Germinal center (tissue), 1 donor: ENCODE measurements around the gene BTBD9.
A peak's percentile ranks its signal among the peaks of the same experiment; 100 is the strongest.
"Not testable (repeated sequence)": the region's sequence is repeated elsewhere in the genome, so short reads cannot be mapped to it uniquely, and the experiment has no call there.

Experiments
- DNase-seq: peaks from one replicate; pipeline ENCODE4 v3.0.0; 2012; ENCODE audit warnings: mixed read lengths, low spot score

The BTBD9 gene

DNA sequence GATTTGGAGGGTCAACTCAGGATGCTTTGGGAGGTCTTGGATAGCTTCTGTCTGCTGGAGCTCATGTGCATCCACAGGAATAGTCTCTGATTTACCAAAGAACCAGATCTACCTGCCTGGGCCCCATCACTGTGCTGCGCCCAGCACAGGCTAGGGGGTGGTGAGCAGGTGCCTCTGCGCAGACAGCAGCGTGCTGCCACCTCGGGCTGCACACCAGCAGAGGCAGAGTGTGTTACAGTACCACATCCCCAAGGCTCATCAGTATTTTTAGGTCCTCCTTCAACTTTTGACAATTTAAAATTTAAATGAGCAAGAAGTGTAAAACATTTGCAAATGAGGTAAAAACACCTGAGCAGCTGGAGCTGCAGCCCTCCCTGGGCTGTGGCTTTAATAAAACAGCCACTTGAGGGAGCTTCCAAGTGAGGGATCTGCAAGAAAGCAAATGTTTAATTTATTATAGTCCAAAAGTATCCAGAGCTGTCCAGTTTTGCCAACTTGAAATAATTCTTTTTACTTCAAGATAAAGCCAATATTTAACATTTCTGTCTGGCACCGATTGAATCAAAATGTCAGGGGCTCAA lies 495.3 kb downstream of the BTBD9 start:
- DNase-seq, result peak; percentile 37

DNA sequence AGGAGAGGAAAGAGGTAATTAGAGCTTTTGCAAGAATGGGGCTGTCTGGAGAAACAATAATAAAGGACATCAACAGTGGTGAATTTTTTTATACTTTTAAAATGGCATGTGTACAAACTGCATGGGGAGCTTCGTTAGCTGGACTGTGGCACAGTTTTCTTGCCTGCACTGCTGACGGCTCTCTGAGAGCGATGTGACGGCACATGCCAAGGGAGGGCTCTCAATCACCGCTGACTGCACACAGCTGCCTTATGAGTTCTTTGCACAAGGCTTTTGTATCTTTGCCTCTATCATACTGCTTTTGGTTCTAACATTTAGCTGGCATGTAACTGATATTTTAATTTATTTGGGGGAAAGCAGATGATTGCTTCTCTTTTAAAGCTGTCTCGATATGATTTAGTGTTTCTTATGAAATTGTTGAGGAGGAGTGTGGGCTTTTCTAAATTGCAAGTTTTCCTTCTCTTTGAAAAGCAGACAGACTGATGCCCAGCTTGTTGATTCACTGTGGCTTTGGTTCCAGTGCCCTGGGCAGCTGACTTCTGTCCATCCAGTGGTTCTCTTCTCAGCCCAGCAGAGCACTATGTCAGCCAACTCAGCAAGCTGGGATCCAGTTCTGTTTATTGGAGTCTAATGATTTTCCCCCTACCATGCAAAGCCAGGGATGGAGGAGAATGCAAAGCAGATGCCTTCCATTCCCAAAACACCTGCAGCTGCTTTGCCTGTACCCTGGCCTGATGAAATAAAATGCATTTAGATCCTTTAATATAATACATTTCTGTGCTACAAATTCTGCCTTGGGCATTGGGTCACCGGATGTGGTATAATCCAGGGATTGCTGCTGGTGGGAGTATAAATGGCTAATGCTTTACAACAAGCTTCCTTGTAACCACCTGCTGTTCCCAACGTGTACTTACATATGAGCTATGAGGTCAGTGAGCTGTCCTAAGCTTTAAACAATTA lies 496.3 kb downstream of the BTBD9 start:
- DNase-seq, result no peak

DNA sequence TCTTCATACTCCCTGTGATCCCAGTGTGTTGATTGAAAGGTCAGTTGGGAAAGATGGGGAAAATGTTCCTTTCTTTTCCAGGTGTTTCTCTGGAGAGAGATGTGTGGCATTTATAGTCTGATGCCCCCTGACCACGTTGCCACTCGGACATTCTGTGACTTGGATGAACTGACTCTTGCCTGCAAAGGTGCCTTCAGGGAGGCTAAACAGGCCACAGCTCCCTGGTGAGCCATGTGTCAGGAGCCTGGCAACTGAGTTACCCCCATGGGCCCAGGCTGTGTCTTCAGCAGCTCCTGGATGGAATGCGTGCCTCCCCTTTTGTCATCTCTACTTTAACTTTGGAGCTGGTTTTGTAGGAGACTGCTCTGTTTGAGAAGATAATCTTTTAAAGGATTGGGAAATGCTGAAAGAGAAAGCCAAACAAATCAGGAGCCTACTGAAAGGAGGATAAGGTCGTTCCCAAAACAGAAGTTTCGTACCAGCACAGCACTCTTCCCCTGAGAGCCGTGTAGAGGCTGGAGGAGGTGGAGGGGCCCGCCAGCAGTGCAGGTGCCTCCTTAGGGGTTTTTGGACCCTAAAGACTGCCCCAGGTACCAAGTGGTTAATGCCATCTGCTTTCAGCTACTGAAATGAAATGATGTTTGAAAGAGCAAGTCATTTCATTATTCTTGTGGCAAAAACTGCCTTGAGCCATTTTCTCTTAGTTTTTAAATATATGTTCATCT lies 497.4 kb downstream of the BTBD9 start:
- DNase-seq, result no peak

DNA sequence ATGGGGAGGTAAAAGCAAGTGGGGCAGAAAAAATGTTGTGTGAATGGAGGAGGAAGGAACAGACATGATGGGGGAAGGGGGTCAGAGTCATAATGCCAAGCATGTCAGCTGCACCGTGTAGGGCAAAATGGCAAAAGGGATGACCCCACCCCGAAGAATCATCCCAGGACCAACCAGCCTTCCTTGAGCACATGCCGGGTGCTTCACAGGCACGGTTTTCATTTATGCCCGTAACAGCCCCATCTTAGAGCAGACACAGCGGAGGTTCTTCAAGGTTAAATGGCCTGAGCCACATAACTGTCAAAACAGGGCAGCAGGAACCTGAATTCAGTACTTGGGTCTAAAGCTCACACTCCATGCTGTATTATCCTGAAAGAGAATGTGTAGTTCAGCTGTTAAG lies 498.0 kb downstream of the BTBD9 start:
- no peak for DNase-seq

DNA sequence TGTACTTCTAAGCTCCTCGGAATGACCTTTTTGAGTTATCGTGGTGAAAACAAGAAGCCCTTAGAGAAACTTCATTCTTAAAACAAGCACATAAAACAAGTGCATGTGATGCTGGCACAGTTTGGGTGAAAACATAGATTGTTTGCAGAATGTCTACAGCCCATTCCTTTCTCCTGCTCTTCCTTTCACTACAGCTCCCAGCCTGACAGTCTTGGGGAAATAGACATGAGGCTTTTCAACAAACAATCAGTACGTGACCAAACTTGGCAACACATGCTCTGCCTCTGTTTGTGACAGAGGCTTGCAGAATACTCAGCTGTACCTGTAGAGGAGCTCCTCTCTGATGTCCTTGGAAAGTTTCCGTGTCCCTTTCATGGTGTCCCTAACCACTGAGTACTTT lies 498.6 kb downstream of the BTBD9 start:
- no peak for DNase-seq

DNA sequence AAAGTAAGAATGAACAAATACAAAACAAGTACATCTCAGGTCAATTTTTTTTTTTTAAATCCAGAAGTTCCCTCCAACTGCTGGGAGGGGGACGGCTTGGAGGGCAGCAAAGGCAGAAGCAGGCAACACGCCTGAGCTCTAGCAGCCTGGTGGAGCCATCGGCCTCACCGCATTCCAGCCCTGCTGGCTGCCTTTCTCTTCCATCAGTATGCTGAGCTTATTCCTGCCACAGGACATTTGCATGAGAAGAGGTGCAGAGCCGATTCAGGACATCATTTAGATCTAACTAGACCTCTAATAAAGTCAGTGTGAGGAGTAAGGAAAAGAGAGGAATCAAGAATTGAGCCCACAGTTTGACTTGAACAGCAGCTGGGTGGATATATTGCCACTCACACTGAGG lies 501.4 kb downstream of the BTBD9 start:
- no peak for DNase-seq

DNA sequence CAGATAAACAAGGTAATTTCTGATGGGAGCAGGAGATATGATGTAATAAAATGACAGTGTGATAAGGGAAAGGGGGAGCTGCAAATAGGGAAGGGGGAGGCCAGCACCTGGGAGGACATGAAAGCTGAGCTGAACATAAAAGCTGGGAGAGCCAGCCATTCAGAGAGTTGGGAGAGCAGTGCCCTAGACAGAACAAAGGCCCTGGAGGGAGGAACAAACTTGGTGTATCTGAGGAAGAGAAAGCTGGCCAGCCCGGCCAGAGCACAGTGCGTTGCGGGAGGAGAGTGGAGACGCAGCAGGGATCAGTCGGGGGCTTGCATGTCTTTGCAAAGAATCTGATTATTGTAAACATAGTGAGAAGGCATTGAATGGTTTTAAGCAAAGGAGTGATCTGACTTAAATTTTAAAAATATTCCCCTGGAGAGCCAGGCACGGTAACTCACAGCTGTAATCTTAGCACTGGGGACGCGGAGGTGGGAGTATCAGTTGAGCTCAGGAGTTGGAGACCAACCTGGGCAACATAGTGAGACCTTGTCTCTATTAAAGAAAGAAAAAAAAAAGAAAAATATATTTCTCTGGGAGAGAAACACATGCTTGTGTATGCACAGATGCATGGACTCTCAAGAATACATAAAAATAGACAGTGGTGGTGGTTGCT lies 502.0 kb downstream of the BTBD9 start:
- DNase-seq, result no peak

DNA sequence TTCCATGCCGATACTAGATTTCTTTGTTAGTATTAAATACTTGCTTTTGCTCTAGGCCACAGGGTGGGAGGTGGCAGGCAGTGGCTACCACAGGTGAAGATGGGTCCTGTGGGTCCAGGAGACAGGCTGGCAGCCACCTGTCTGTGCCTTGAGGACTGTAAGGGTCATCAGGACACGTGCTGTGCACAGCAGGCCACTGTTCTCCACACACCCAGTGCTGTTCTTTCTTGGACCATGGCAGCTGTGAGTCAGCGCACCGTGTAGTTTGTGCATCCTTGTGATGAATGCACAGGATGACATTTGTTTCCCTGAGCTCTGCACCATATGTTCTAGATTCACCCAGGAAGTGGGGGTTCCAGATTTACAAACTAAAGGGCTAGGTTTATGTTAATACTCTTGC lies 503.2 kb downstream of the BTBD9 start:
- no peak for DNase-seq

DNA sequence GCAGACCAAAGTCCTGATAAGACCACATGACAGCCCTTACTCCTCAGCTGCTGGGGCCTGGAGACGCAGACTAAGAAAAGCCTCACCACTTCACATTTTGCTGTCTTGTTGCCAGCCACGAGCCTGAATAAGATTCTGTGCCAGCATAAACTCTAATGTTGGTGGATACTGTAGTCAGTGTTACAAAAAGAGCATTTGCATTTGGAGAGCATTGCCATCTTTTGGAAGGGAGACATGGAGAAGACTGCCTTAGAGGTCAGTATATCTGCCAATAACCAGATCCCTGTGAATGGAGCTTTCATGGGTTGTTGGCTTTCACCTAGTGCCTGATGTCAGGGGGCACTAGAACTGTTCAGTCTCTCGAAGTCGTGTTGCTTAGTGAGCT lies 505.0 kb downstream of the BTBD9 start:
- DNase-seq, result no peak

DNA sequence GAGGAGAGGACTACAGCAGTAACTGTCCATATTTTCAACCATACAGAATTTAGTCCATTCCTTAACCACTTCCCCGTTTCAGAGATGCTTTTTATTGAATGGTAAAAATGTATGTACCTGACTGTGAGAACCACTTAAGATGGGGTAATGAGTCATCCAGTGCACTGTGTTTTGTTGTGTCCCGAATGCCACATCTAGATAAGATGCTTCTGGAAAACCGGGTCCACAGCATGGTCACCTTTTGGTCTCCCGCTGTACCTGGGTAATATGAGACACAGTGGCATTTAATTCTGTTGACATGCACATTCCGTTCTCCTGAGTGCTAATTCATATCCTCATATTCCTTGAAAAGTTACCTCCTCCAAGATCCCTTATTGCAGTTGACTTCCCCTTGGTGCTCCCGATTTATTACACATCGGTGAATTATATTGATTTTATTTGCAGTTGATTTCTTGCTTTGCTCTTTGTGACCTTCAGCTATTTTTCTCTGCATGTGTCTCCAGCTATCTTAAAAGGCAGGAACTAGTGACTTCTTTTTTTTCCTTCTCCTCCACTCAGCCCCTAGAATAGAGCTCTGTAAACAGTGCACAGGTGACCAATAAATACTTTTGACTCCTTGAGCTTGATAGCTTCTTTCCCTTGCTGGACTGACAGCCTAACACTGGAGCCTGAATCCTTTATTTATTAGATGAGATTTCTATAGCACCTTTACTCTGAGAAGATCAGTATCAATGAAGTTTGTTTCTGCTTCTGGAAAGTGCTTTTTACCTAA lies 505.6 kb downstream of the BTBD9 start:
- no peak for DNase-seq

DNA sequence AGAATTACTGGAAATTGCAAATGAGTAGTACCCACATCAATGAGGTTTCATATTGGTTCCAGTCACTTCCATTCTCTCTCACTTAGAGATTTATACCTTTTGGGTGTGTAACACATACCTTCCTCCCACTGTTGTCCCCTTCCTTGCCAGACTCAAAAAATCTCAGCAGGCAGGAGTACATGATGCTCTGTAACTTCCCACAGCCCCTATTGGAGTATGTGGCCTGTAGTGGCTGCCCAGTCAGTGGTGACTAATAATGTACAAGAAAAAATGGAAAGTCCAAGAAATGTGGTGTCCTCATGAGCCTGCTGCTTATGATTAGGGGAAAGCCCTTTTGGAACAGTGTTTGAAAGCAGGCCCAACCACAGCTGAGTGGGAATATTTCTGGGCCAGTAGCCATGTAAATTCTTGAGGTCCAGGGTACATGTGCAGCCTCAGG lies 508.2 kb downstream of the BTBD9 start:
- no peak for DNase-seq

DNA sequence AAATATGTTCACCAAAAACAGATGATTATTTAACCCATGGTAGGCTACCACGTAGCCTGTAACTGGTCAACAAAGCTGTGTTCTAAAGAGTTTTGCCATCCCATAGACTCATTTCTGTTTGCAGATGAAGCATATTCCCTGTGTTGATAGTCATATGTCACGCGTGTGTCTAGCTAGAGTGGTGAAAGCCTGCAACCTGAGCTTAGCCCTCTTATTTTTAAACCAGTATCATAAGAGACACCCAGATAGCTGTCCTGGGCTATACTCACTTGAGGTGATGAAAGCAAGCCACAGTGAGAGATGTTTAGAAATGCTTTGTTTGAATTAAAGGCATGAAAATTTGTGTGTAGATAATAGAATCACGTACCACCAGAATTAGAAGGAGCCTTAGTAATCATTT lies 512.4 kb downstream of the BTBD9 start:
- no peak for DNase-seq

DNA sequence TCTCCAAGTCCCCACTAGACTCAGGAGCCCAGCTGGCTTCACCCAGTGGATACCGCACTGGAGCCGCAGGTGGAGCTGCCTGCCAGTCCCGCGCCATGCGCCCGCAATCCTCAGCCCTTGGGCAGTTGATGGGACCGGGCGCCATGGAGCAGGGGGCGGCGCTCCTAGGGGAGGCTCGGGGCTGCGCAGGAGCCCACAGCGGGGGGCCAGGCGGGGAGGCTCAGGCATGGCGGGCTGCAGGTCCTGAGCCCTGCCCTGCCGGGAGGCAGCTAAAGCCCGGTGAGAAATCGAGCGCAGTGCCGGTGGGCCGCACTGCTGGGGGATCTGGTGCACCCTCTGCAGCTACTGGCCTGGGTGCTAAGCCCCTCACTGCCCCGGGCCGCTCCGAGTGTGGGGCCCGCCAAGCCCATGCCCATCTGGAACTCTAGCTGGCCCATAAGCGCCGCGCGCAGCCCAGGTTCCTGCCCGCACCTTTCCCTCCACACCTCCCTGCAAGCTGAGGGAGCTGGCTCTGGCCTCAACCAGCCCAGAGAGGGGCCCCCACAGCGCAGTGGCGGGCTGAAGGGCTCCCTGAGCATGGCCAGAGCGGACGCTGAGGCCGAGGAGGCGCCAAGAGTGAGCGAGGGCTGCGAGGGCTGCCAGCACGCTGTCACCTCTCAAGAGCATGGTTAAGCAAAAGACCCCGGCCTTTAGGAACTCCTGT lies 515.4 kb downstream of the BTBD9 start:
- DNase-seq, result not testable (repeated sequence)

DNA sequence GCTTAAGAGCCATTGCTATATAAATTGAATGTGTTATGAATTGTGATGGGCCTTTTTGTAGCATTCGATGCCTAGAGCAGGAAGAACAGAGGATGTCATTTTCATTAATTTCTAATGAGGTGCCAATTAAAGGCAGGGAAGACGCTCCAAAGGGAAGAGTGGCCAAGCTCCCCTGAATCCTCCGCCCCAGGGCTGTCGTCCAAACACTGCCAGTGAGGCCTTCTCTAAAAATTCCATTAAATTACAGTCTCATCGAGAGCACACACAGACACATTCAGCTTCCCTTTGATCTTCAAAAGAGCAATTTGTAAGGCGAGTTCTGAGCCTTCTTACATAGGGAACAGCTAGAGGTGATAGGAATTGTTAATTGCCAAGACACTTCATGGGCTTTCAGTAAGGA lies 520.2 kb downstream of the BTBD9 start:
- DNase-seq, result no peak

DNA sequence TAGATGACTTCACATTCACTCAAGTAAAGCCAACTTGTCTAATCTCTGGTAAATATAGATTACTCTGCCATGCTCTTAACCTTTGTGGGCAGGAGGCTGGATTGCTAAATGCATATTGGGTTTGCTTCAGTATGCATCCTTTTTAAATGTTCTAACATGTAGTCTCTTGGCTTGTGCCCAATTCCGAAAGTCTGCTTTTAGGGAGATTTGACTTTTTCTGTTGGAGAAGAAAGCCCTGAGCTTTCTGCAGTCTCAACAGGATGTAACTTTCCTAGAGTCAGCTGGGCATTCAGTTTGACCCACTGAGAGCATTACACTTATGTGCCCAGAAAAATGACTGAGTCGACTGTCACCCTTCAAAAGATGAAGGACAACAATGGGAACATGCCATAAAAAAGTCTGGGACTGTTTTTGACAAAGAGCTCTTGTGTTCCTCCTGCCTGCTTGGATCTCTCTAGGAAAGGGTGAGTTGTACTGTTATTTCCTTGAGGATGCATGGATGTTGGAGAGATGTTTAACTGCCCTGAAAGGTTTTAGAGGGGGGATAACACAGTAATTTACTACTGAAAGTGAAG lies 520.9 kb downstream of the BTBD9 start:
- DNase-seq, result no peak
